Thymus (tissue), 11 donors: ENCODE results near the gene TNPO2. TPM values are rescaled to one million over a fixed set of nuclear protein-coding genes. Genes with fewer than 3 reads are reported as not detected.

Experiments
- DNase-seq, 9 donors: peaks; one replicate each; pipeline ENCODE4 v3.0.0-alpha.2; 2013; ENCODE audit warnings: low spot score in 9 of 9, low read depth in 6 of 9, missing footprints in 1 of 9
- H3K27ac ChIP-seq, 2 donors: one replicate each; pipeline ENCODE4 v1.5.1; 2013; ENCODE audit warnings: control low read depth in 1 of 2, low read depth in 1 of 2, low read length in 1 of 2, mild to moderate bottlenecking in 1 of 2, moderate library complexity in 1 of 2
- H3K27me3 ChIP-seq, 2 donors: one replicate each; pipeline ENCODE4 v1.5.1; 2013; ENCODE audit warnings: low read length in 1 of 2; ENCODE audit not compliant: control insufficient read depth in 2 of 2, insufficient read depth in 1 of 2
- H3K36me3 ChIP-seq, 2 donors: one replicate each; pipeline ENCODE4 v1.5.1; 2013; ENCODE audit warnings: low read length in 1 of 2, mild to moderate bottlenecking in 1 of 2, moderate library complexity in 1 of 2; ENCODE audit not compliant: control insufficient read depth in 2 of 2, insufficient read depth in 2 of 2
- H3K4me1 ChIP-seq, 2 donors: one replicate each; pipeline ENCODE4 v1.5.1; 2013; ENCODE audit warnings: low read length in 2 of 2; ENCODE audit not compliant: control insufficient read depth in 2 of 2, insufficient read depth in 2 of 2
- H3K4me3 ChIP-seq, 2 donors: one replicate each; pipeline ENCODE4 v1.5.1; 2013; ENCODE audit warnings: low read length in 2 of 2, control low read depth in 1 of 2, mild to moderate bottlenecking in 1 of 2
- H3K9me3 ChIP-seq, 2 donors: one replicate each; pipeline ENCODE4 v1.5.1; 2013; ENCODE audit warnings: low read length in 1 of 2, mild to moderate bottlenecking in 1 of 2; ENCODE audit not compliant: control insufficient read depth in 2 of 2, insufficient read depth in 1 of 2
- WGBS: extraction: QIAGEN DNeasy Blood & Tissue Kit; methylation state at CpG from one replicate; pipeline ENCODE4 v1.1.7; 2013; 5-methylcytosine and 5-hydroxymethylcytosine counted together
- polyA plus RNA-seq: library from polyadenylated mRNA; stranded (reverse); fragments of 200-250 nt; gene quantifications from one replicate; pipeline ENCODE4 v1.2.3, GENCODE V29; 2013
- total RNA-seq: library from RNA; stranded (reverse); fragments of 120-200 nt; gene quantifications from one replicate; pipeline ENCODE4 v1.2.4, GENCODE V29; 2013
- donor health status: healthy.

Gene TNPO2
- total and polyA plus RNA-seq, 2 donors = 10.9 to 28.3 TPM

DNA sequence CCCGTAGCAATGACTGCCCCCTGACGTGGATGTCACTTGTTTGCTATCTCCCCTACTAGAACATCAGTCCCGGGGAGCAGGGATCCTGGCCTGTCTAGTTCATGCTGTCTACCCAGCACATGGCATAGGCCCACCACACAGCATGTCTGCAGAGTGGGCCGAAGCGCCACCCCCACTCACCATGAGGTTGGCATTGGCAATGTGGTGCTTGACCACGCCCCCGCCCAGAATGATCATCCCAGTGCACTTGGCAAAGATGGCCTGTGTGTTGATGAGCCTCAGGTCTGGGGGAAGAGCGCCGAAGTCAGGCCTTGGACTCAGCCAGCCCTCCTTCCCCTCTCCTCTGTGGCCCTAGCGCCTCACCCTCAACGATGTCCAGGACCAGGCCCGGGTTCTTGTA lies 46.8 kb downstream of the TNPO2 start:
- Histone ChIP-seq H3K9me3 (no peaks in the 10 kb centered on the region), H3K4me1 (peaks cover 0 to 15% of the 10 kb centered on the region in 2 donors), H3K36me3 (peaks cover 71 to 74% of the 10 kb centered on the region in 2 donors), H3K27me3 (no peaks in the 10 kb centered on the region), H3K4me3 (no peak overlapping the region), H3K27ac (no peak overlapping the region)
- 98% methylated on average over 12 of the region's 12 CpGs for WGBS
- DNase-seq = no peak

DNA sequence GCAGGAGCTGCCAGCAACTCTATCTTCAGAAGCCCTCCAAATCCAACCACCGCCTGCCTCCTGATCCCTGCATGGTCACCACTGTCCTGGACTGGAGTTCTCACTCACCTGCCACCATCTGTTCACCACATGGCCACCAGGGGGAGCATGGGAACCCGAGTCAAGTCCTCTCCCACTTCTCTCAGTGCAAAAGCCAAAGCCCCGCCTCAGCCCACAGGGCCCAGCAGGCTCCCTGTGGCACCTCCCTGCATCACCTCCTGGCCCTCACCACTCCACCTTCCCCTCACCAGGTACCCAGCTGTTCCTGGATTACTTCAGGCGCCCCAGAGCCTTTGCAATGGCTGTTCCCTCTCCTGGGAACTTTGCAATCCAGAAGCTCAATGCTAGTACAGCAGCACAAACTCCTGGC lies 47.3 kb downstream of the TNPO2 start:
- Histone ChIP-seq H3K4me1 (peaks cover 0 to 15% of the 10 kb centered on the region in 2 donors), H3K27ac (no peak overlapping the region), H3K9me3 (no peaks in the 10 kb centered on the region), H3K36me3 (peaks cover 73 to 75% of the 10 kb centered on the region in 2 donors), H3K4me3 (no peak overlapping the region), H3K27me3 (no peaks in the 10 kb centered on the region)
- WGBS = 50% methylated on average over 4 of the region's 4 CpGs
- peak in 6 of 9 donors; percentile 67 to 85 (median 73) for DNase-seq

DNA sequence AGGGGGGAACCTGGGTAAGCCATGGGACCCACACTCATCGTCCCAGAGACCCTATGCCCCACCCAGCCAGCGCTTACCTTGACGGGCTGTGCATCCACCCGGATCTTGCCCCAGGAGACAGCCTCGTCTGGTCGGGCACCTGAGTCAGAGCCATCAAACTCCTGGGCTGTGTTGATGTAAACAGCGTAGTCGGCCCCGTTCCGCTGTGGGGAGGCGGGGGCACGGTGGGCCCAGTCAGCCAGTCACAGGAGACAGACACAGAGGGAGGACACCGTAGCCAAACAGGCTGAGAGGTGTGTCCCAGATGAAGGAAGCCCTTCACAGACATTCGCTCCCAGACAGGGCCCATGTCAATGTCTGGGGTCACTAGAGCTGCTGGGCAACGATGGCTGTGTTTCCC lies 47.8 kb downstream of the TNPO2 start:
- H3K27ac ChIP-seq = no peak overlapping the region
- no peaks in the 10 kb centered on the region for H3K9me3 ChIP-seq
- H3K27me3 ChIP-seq = no peaks in the 10 kb centered on the region
- H3K4me3 ChIP-seq = no peak overlapping the region
- WGBS = 97% methylated on average over 15 of the region's 15 CpGs
- H3K36me3 ChIP-seq = peaks cover 73 to 75% of the 10 kb centered on the region in 2 donors
- peaks cover 0 to 10% of the 10 kb centered on the region in 2 donors for H3K4me1 ChIP-seq
- no peak for DNase-seq

DNA sequence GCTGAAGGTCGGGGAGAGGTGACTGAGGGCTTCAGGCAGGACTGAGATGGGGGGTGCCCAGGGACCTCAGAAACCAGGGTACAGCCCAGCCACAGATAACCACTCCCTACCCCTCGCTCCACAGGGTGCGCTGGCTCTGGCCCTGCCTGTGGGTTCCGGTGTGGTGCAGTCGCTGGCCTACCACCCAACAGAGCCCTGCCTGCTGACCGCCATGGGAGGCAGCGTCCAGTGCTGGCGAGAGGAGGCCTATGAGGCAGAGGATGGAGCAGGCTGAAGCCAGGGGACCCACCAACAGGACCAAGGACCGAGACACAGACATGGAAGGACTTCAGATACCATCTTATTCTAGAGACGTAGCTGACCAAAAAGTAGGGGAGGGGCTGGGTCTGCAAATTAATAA lies 48.3 kb downstream of the TNPO2 start:
- WGBS = 98% methylated on average over 10 of the region's 10 CpGs
- no peaks in the 10 kb centered on the region for H3K27me3 ChIP-seq
- H3K27ac ChIP-seq = no peak overlapping the region
- no peak for DNase-seq
- H3K4me1 ChIP-seq = peaks cover 0 to 11% of the 10 kb centered on the region in 2 donors
- peaks cover 73 to 75% of the 10 kb centered on the region in 2 donors for H3K36me3 ChIP-seq
- H3K9me3 ChIP-seq = no peaks in the 10 kb centered on the region
- H3K4me3 ChIP-seq = no peak overlapping the region

DNA sequence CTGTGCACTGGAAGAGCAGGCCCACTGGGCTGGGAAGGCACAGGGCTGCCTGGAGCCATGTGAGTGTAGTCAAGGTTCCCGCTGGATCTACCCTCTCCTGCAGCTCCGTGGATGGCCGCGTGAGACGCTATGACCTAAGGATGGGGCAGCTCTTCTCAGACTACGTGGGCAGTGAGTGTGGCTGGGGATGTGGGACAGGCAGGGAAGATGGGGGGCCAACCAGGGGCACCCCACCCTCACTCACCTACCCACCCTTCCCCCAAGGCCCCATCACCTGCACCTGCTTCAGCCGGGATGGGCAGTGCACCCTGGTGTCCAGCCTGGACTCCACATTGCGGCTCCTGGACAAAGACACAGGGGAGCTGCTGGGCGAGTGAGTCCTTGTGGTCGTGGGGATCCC lies 51.0 kb downstream of the TNPO2 start:
- Histone ChIP-seq H3K9me3 (no peaks in the 10 kb centered on the region), H3K4me1 (peaks cover 10 to 23% of the 10 kb centered on the region in 2 donors), H3K27ac (no peak overlapping the region), H3K4me3 (no peak overlapping the region), H3K36me3 (peaks cover 55 to 58% of the 10 kb centered on the region in 2 donors), H3K27me3 (no peaks in the 10 kb centered on the region)
- WGBS = 96% methylated on average over 10 of the region's 10 CpGs
- DNase-seq = no peak

DNA sequence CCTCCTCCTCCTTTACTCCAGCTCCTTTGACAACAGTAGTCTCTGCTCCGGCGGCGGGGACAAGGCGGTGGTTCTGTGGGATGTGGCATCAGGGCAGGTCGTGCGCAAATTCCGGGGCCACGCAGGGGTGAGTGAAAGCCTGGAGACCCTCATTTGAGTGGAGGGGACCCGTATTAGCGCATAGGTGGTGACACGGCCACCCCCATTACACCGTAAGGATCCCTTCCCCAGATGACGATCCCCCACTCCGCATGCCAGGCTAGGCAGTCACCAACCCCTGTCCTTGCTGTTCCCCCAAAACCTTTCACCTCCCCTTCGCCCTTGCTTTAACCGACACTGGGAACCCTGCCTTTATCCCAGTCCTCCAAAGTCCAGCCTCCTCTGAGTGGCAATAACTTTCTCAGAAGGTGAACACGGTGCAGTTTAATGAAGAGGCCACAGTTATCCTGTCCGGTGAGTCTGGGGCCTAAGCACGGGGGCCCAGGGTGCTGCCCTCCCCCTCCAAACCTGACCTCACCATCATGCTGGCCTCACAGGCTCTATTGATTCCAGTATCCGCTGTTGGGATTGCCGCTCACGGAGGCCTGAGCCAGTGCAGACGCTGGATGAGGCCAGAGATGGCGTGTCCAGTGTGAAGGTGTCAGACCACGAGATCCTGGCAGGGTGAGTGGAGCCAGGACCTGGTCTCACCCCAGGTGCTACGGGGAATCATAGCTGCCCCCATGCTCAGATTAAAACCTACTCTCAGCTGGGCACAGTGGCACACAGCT lies 53.4 kb downstream of the TNPO2 start:
- Histone ChIP-seq H3K27ac (peak overlapping the region; percentile 91), H3K27me3 (no peaks in the 10 kb centered on the region), H3K4me3 (peak overlapping the region; percentile 92 to 99), H3K36me3 (peaks cover 33 to 37% of the 10 kb centered on the region in 2 donors), H3K9me3 (no peaks in the 10 kb centered on the region), H3K4me1 (peaks cover 22 to 42% of the 10 kb centered on the region in 2 donors)
- WGBS = 51% methylated on average over 26 of the region's 26 CpGs
- DNase-seq = no peak

DNA sequence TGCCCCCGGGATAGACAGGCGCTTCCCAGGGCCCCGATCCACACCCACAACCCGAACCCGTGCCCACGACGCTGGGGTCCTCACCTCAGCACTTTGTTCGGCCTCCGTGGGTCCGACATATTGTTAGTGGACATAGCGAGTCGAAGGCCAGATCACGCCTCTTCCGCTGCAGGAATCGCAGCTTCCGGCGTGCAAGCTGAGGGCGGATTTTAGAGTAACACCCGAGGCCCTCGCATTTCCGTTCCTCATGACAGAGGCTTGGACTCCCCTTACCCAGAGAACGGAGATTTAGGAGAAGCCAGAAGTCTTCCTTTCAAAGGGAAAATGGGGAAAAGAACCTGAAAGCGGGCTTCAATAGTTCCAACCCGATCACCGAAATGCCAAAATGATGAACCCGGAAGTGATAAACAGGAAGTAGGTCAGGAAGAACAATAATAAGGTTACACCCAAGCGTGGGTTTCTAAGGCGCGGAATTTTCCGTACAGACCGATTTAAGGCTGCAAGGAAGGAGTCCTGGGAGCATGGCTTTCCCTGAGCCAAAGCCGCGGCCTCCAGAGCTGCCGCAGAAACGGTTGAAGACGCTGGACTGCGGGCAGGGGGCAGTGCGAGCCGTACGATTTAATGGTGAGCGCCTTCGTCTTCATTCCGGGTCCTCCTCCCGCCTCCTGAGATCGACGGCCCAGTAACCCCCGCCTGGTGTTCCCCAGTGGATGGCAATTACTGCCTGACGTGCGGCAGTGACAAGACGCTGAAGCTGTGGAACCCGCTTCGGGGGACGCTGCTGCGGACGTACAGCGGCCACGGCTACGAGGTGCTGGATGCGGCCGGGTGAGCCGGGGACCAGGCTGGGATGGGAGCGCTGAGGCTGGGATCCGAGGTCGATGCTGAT lies 54.2 kb downstream of the TNPO2 start:
- under 1% methylated on average over 64 of the region's 64 CpGs for WGBS
- Histone ChIP-seq H3K27me3 (no peaks in the 10 kb centered on the region), H3K36me3 (peaks cover 27 to 36% of the 10 kb centered on the region in 2 donors), H3K27ac (peak overlapping the region; percentile 91), H3K9me3 (no peaks in the 10 kb centered on the region), H3K4me3 (peak overlapping the region; percentile 92 to 99), H3K4me1 (peaks cover 22 to 50% of the 10 kb centered on the region in 2 donors)
- peak; percentile 70 to 90 (median 79) for DNase-seq

DNA sequence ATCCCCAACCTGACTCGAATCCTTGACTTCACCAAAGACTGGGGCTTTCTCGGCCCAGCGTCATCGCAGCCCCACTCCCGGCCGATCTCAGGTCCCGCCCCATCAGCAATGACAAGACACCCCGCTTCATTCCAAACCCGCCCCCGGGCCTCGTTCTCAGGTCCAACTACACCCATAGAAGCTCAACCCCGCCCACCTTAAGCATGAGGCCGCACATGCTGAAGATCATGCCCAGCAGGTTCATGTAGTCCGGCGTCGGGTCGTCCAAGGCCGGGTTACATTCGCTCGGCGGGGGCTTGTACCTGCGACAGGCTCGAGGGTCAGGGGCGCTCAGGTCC lies 54.8 kb downstream of the TNPO2 start:
- Histone ChIP-seq H3K27ac (peak overlapping the region; percentile 91), H3K4me3 (peak overlapping the region; percentile 92 to 99), H3K36me3 (peaks cover 21 to 36% of the 10 kb centered on the region in 2 donors), H3K4me1 (peaks cover 22 to 51% of the 10 kb centered on the region in 2 donors), H3K9me3 (no peaks in the 10 kb centered on the region), H3K27me3 (no peaks in the 10 kb centered on the region)
- DNase-seq = peak in 2 of 9 donors; percentile 17 to 55
- WGBS = 1% methylated on average over 24 of the region's 24 CpGs

DNA sequence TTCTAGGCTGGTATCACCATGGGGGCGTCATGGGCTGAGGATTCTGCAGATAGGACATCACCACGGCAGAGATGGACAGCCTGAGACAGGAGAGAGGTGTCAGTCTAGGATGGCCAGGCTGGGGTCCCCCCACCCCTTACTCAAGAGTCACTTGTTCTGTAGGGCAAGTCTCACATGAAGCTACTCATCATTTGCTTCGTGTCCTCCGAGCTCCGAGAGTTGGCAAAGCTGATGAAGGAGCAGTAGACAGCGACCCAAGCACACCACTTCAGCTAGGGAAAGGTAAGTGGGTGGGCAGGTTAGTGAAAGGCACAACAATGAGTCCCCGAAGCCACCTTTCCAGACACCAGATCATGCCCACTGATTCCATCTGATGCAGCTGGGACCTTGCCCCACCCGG lies 55.4 kb downstream of the TNPO2 start:
- peak overlapping the region in 1 of 2 donors; percentile 91 for H3K27ac ChIP-seq
- no peaks in the 10 kb centered on the region for H3K9me3 ChIP-seq
- no peaks in the 10 kb centered on the region for H3K27me3 ChIP-seq
- peaks cover 22 to 37% of the 10 kb centered on the region in 2 donors for H3K36me3 ChIP-seq
- 92% methylated on average over 8 of the region's 8 CpGs for WGBS
- peaks cover 22 to 51% of the 10 kb centered on the region in 2 donors for H3K4me1 ChIP-seq
- no peak for DNase-seq
- peak overlapping the region; percentile 92 to 99 for H3K4me3 ChIP-seq
